GM23338 (cell line): Measurements from ENCODE around the gene BCKDK. TPM values are rescaled to one million over a fixed set of nuclear protein-coding genes. Genes with fewer than 3 reads are reported as not detected.
A peak's percentile ranks its signal among the peaks of the same experiment; 100 is the strongest.

Source experiments
- ATAC-seq: fragments of 200-7000 bp; cut with Tn5 transposase; 3 replicates; pipeline ENCODE4 v1.9.1; 2020
- DNase-seq: peaks from one replicate; pipeline ENCODE4 v3.0.0-alpha.2; 2015; ENCODE audit warnings: low spot score
- H2AFZ ChIP-seq: fragments of 200-600 bp; sonication (generic); 2 replicates; pipeline ENCODE4 v1.8.0; 2016; ENCODE audit warnings: antibody characterized with exemption, mild to moderate bottlenecking, moderate library complexity
- H3F3A ChIP-seq: fragments of 200-600 bp; sonication (generic); replicated peaks from 2 replicates; pipeline ENCODE4 v1.8.0; 2017; ENCODE audit warnings: antibody characterized with exemption, mixed run types, low read depth
- H3K27ac ChIP-seq: fragments of 200-600 bp; sonication (generic); 2 replicates; pipeline ENCODE4 v1.6.1; 2016; ENCODE audit warnings: low read depth
- H3K27me3 ChIP-seq: fragments of 200-600 bp; sonication (generic); 2 replicates; pipeline ENCODE4 v1.8.0; 2016; ENCODE audit warnings: mild to moderate bottlenecking, mixed run types, moderate library complexity; ENCODE audit not compliant: insufficient read depth
- H3K36me3 ChIP-seq: fragments of 200-600 bp; sonication (generic); 2 replicates; pipeline ENCODE4 v1.8.0; 2016; ENCODE audit warnings: mild to moderate bottlenecking; ENCODE audit not compliant: insufficient read depth
- H3K4me1 ChIP-seq: fragments of 200-600 bp; sonication (generic); 2 replicates; pipeline ENCODE4 v1.8.0; 2016; ENCODE audit warnings: mild to moderate bottlenecking, moderate library complexity; ENCODE audit not compliant: insufficient read depth
- H3K4me2 ChIP-seq: fragments of 200-600 bp; sonication (generic); 2 replicates; pipeline ENCODE4 v1.7.1; 2017; ENCODE audit warnings: mixed run types
- H3K4me3 ChIP-seq: fragments of 200-600 bp; sonication (generic); 2 replicates; pipeline ENCODE4 v1.6.1; 2016; ENCODE audit warnings: mixed run types
- H3K79me2 ChIP-seq: fragments of 200-600 bp; sonication (generic); replicated peaks from 2 replicates; pipeline ENCODE4 v1.8.0; 2017; ENCODE audit warnings: mild to moderate bottlenecking; ENCODE audit not compliant: insufficient read depth
- H3K9me2 ChIP-seq: fragments of 200-600 bp; sonication (generic); 2 replicates; pipeline ENCODE4 v1.8.0; 2017; ENCODE audit not compliant: insufficient read depth
- H4K20me1 ChIP-seq: fragments of 200-600 bp; sonication (generic); replicated peaks from 2 replicates; pipeline ENCODE4 v1.8.0; 2017; ENCODE audit warnings: mild to moderate bottlenecking; ENCODE audit not compliant: insufficient read depth
- H3K27ac Mint-ChIP-seq: 2 replicates; pipeline ENCODE4 v1.8.0; 2020; ENCODE audit warnings: inconsistent platforms, mild to moderate bottlenecking, moderate library complexity, mixed read lengths
- H3K27me3 Mint-ChIP-seq: 3 replicates; pipeline ENCODE4 v1.8.0; 2022; ENCODE audit warnings: low read depth, mild to moderate bottlenecking, moderate library complexity, mixed read lengths, inconsistent platforms; ENCODE audit not compliant: insufficient read depth, poor library complexity
- H3K36me3 Mint-ChIP-seq: 3 replicates; pipeline ENCODE4 v1.8.0; 2021; ENCODE audit warnings: low read depth, mild to moderate bottlenecking, inconsistent platforms, moderate library complexity, mixed read lengths
- H3K4me1 Mint-ChIP-seq: 3 replicates; pipeline ENCODE4 v1.8.0; 2020; ENCODE audit warnings: mild to moderate bottlenecking, inconsistent platforms, mixed read lengths
- H3K4me3 Mint-ChIP-seq: 3 replicates; pipeline ENCODE4 v1.8.0; 2021; ENCODE audit warnings: moderate library complexity, mild to moderate bottlenecking, inconsistent platforms, mixed read lengths
- H3K9me3 Mint-ChIP-seq: 3 replicates; pipeline ENCODE4 v1.8.0; 2020; ENCODE audit warnings: moderate library complexity, mild to moderate bottlenecking, inconsistent platforms, mixed read lengths
- CREB1 ChIP-seq: fragments of 250-450 bp; sonication (Bioruptor Pico); IDR thresholded peaks from 2 replicates; pipeline ENCODE4 v1.5.0; 2020; ENCODE audit warnings: low read depth, mild to moderate bottlenecking, moderate library complexity
- EZH2phosphoT487 ChIP-seq: fragments of 200-600 bp; sonication (generic); IDR thresholded peaks from one replicate; pipeline ENCODE4 v1.8.1; 2018; ENCODE audit warnings: antibody characterized with exemption; ENCODE audit not compliant: unreplicated experiment
- JUNB ChIP-seq: IDR thresholded peaks from one replicate; pipeline ENCODE4 v1.6.1; 2016; ENCODE audit warnings: antibody characterized with exemption; ENCODE audit not compliant: unreplicated experiment
- NANOG ChIP-seq: IDR thresholded peaks from 2 replicates; pipeline ENCODE4 v1.6.1; 2016; ENCODE audit warnings: antibody characterized with exemption, borderline replicate concordance
- ZNF114 ChIP-seq: fragments of 250-450 bp; sonication (Bioruptor Pico); IDR thresholded peaks from 2 replicates; pipeline ENCODE4 v1.5.0; 2020; ENCODE audit warnings: mild to moderate bottlenecking, moderate library complexity
- ZNF331 ChIP-seq: fragments of 250-450 bp; sonication (Bioruptor Pico); IDR thresholded peaks from 2 replicates; pipeline ENCODE4 v1.5.0; 2020; ENCODE audit warnings: low read depth, mild to moderate bottlenecking, moderate library complexity
- polyA plus RNA-seq: library from polyadenylated mRNA; unstranded; fragments of >200 nt; fragmentation: Nextera tagmentation; extraction: Ambion mirVana; gene quantifications from 2 replicates; pipeline ENCODE4 v1.2.1, GENCODE V29; 2016
- total RNA-seq: library from RNA; depleted of rRNA; stranded (reverse); fragments of >200 nt; shearing (Covaris generic); gene quantifications from 2 replicates; pipeline ENCODE4 v1.2.3, GENCODE V29; 2014
- TF ChIP-seq, protein P1 (sequence below): fragments of 250-450 bp; sonication (Bioruptor Pico); IDR thresholded peaks from 2 replicates; pipeline ENCODE4 v1.5.0; 2020; ENCODE audit warnings: mild to moderate bottlenecking, moderate library complexity
- TF ChIP-seq, protein P2 (sequence below): IDR thresholded peaks from 2 replicates; pipeline ENCODE4 v1.6.1; 2016; ENCODE audit warnings: antibody characterized with exemption
- TF ChIP-seq, protein P3 (sequence below), 2 experiments: fragments of 200-600 bp in 1 of 2; sonication (generic) in 1 of 2; conservative IDR thresholded peaks; 2 replicates each; pipeline versions ENCODE4 v1.5.1 to v1.6.1; 2016 to 2017; ENCODE audit warnings: antibody characterized with exemption in 2 of 2, low read depth in 2 of 2, mild to moderate bottlenecking in 2 of 2, moderate library complexity in 1 of 2

The BCKDK gene
- total and polyA plus RNA-seq, 2 experiments from 2014 or later = 36.1 to 58.9 TPM

DNA sequence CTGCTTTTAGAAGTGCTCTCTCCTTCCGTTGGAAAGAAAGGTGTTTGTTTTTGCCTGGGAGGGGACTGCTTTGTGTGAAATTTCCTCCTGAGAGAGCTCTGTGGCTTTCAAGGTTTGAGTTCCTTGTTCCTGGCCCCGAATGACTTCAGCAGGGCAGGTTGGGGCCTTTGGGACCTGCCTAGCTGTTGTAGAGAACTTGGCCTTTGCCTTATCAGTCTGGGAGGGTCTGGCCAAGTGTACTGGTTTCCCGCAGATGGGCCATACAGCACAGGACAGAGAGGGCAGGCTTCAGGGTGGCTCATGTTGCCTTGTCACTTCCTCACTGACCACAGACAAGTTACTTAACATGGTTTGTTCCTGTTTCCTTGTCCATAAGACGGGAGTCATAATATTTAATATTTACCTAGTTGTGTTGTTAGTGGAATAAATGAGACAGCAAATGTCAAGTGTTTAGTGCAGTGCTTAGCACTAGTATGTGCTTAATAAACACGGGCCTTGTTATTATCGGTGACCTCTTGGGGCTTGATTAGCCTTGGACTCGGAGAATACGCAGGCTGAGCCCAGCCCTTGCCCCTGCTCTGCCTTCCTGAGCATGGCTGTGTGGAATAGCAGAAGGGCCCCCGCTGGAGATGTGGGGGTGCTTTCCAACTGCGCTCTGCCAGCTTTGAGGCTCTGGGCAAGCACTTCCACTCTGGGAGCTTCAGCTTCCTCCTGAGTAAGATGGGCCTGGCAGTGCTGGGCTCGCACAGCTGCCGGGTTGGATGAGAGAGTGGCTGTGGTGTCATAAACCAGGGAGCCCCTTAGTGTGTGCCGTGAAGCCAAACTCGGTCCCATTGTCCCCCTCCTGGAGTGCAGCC, 20.8 kb downstream of the BCKDK start (continued):
- TF ChIP-seq, protein P1, sequence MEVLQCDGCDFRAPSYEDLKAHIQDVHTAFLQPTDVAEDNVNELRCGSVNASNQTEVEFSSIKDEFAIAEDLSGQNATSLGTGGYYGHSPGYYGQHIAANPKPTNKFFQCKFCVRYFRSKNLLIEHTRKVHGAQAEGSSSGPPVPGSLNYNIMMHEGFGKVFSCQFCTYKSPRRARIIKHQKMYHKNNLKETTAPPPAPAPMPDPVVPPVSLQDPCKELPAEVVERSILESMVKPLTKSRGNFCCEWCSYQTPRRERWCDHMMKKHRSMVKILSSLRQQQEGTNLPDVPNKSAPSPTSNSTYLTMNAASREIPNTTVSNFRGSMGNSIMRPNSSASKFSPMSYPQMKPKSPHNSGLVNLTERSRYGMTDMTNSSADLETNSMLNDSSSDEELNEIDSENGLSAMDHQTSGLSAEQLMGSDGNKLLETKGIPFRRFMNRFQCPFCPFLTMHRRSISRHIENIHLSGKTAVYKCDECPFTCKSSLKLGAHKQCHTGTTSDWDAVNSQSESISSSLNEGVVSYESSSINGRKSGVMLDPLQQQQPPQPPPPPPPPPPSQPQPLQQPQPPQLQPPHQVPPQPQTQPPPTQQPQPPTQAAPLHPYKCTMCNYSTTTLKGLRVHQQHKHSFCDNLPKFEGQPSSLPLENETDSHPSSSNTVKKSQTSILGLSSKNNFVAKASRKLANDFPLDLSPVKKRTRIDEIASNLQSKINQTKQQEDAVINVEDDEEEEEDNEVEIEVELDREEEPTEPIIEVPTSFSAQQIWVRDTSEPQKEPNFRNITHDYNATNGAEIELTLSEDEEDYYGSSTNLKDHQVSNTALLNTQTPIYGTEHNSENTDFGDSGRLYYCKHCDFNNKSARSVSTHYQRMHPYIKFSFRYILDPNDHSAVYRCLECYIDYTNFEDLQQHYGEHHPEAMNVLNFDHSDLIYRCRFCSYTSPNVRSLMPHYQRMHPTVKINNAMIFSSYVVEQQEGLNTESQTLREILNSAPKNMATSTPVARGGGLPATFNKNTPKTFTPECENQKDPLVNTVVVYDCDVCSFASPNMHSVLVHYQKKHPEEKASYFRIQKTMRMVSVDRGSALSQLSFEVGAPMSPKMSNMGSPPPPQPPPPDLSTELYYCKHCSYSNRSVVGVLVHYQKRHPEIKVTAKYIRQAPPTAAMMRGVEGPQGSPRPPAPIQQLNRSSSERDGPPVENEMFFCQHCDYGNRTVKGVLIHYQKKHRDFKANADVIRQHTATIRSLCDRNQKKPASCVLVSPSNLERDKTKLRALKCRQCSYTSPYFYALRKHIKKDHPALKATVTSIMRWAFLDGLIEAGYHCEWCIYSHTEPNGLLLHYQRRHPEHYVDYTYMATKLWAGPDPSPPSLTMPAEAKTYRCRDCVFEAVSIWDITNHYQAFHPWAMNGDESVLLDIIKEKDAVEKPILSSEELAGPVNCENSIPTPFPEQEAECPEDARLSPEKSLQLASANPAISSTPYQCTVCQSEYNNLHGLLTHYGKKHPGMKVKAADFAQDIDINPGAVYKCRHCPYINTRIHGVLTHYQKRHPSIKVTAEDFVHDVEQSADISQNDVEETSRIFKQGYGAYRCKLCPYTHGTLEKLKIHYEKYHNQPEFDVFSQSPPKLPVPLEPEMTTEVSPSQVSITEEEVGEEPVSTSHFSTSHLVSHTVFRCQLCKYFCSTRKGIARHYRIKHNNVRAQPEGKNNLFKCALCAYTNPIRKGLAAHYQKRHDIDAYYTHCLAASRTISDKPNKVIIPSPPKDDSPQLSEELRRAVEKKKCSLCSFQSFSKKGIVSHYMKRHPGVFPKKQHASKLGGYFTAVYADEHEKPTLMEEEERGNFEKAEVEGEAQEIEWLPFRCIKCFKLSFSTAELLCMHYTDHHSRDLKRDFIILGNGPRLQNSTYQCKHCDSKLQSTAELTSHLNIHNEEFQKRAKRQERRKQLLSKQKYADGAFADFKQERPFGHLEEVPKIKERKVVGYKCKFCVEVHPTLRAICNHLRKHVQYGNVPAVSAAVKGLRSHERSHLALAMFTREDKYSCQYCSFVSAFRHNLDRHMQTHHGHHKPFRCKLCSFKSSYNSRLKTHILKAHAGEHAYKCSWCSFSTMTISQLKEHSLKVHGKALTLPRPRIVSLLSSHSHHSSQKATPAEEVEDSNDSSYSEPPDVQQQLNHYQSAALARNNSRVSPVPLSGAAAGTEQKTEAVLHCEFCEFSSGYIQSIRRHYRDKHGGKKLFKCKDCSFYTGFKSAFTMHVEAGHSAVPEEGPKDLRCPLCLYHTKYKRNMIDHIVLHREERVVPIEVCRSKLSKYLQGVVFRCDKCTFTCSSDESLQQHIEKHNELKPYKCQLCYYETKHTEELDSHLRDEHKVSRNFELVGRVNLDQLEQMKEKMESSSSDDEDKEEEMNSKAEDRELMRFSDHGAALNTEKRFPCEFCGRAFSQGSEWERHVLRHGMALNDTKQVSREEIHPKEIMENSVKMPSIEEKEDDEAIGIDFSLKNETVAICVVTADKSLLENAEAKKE = no peak
- TF ChIP-seq, protein P2, sequence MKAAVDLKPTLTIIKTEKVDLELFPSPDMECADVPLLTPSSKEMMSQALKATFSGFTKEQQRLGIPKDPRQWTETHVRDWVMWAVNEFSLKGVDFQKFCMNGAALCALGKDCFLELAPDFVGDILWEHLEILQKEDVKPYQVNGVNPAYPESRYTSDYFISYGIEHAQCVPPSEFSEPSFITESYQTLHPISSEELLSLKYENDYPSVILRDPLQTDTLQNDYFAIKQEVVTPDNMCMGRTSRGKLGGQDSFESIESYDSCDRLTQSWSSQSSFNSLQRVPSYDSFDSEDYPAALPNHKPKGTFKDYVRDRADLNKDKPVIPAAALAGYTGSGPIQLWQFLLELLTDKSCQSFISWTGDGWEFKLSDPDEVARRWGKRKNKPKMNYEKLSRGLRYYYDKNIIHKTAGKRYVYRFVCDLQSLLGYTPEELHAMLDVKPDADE = no peak
- TF ChIP-seq JUNB = no peak

DNA sequence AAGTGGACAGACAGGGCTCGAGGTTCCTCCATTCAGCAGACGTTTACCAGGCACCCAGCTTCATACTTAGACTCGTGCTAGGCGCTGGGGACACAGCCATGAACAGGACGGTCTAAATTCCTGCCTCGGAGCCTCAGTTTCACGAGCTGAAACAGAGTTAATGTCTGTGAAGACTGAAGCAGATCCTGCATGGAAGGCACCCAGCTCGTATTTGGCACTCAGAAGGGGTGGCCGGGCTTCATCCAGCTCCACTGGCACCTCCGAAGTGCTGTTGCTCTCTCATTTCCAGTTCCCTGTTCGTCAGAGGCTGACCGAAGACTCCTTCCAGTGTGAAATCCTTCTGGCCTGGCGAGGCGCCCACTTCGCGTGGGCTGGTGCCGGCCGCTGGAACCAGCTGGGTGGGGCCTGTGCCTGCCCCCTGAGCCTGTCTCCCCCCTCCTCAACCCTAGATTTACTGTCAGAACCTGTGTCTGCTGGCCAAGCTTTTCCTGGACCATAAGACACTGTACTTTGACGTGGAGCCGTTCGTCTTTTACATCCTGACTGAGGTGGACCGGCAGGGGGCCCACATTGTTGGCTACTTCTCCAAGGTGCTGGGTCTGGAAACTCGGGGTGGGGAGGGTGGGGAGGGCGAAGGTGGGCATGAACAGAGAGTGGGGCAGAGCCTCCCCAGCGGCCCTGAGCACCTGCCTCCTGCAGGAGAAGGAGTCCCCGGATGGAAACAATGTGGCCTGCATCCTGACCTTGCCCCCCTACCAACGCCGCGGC, 21.6 kb downstream of the BCKDK start:
- Histone ChIP-seq H3K9me2 (no peaks in the 10 kb centered on the region), H3K4me1 (peaks cover 28% of the 10 kb centered on the region), H2AFZ (no peak overlapping the region), H3K4me3 (no peak overlapping the region), H3K36me3 (peaks cover 9% of the 10 kb centered on the region), H3K27me3 (no peaks in the 10 kb centered on the region), H3K4me2 (no peak overlapping the region), H3K27ac (peak overlapping the region; percentile 84; the same call in 1 of the 2 replicates), H3F3A (no peaks in the 10 kb centered on the region; the same call in 1 of the 2 replicates), H4K20me1 (no peaks in the 10 kb centered on the region; the same call in 1 of the 2 replicates), H3K79me2 (peaks cover 8% of the 10 kb centered on the region; the same call in 1 of the 2 replicates)
- no peak overlapping the region for H3K4me3 Mint-ChIP-seq
- DNase-seq (no peak), ATAC-seq (no peak)
- peaks cover 45% of the 10 kb centered on the region for H3K36me3 Mint-ChIP-seq
- H3K4me1 Mint-ChIP-seq = peaks cover 44% of the 10 kb centered on the region
- peak overlapping the region; percentile 98 for H3K27ac Mint-ChIP-seq
- H3K9me3 Mint-ChIP-seq = peaks cover 2% of the 10 kb centered on the region; the same call in 1 of the 3 replicates
- H3K27me3 Mint-ChIP-seq = peaks cover 22% of the 10 kb centered on the region
- TF ChIP-seq NANOG (no peak), ZNF114 (no peak), EZH2phosphoT487 (no peak), CREB1 (CRISPR knock-in tag) (no peak), JUNB (no peak), ZNF331 (CRISPR knock-in tag) (no peak)
- TF ChIP-seq, protein P3, sequence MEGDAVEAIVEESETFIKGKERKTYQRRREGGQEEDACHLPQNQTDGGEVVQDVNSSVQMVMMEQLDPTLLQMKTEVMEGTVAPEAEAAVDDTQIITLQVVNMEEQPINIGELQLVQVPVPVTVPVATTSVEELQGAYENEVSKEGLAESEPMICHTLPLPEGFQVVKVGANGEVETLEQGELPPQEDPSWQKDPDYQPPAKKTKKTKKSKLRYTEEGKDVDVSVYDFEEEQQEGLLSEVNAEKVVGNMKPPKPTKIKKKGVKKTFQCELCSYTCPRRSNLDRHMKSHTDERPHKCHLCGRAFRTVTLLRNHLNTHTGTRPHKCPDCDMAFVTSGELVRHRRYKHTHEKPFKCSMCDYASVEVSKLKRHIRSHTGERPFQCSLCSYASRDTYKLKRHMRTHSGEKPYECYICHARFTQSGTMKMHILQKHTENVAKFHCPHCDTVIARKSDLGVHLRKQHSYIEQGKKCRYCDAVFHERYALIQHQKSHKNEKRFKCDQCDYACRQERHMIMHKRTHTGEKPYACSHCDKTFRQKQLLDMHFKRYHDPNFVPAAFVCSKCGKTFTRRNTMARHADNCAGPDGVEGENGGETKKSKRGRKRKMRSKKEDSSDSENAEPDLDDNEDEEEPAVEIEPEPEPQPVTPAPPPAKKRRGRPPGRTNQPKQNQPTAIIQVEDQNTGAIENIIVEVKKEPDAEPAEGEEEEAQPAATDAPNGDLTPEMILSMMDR (conservative IDR thresholded peaks at IDR 0.05; ENCODE audit: low read depth in 2 of 2) = no peak
- TF ChIP-seq, protein P2 = no peak
